ENCODE results near the gene EHF. TPM values are rescaled to one million over a fixed set of nuclear protein-coding genes. Genes with fewer than 3 reads are reported as not detected.
"Not testable (repeated sequence)": the region's sequence is repeated elsewhere in the genome, so short reads cannot be mapped to it uniquely, and the experiment has no call there.

The EHF gene
- total RNA-seq, 1 donor from 2014 or later, result not detected

DNA sequence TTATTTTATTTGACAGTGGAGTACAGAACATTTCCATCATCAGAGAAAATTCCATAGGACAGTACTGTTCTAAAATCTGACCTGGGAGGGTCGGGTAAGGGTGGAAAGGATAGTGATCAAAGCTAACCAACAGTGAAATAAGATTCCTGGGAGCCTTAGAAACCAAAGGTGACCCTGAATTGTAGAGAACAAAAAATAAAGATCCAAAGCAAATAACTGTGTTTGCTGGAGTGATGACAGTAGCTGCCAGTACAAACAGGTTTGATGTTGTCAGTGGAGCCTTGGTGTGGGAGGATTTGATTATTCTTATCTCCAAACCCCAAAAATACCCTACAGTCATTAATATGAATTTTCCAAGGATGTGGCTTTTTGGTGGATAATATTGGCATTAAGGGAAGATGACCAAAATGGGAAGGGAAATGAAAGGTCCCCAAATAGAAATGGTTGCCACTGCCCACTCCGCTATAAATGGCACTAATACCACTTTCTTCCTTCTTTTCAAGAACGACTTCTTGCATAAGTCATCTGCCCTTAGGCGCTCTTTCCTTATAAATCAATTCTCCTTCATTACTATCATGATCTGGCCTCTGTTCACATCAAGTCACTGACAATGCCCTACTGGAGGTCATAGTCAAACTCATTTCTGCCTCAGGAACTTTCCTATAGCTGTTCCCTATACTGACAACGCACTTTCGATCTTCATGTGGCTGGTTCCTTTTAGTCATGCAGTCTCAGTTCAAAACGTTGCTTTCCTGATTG lies 44.4 kb downstream of the EHF start:
- DNase-seq (ENCODE audit: low read depth), result no peak

DNA sequence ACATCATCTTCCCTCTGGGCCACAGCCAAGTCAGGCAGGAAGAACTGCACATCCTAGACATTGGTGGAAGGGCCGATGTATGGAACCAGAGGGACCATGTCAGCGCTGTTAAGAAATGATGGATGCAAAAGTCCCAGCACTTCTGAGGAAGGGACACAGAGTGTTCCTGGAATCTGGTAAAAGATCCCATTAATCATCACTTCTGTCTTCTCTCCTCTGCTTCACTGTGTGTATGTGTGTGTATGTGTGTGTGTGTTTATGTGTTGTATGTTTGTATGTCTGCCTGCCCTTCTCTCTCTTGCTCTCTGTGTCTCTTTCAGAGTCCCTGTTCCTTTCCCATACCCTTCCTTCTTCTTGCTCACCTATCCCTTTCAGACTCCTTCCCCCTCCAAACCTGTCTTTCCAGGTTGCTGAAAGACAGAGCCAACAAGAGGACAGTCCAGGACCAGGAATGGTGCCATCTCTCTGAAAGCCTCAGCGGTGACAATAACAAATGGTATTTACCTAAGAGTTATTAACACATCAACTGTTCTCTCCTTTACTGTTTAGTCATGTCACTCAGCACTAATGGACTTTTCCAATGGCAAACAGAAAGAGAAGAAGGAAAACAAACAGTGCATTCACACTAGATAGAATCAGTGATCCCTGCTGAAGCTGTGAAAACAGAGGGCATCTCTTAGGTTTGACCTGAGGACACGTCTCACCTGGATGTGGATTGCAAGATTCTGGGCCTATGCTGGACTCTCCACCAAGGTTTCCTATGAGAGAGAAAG lies 47.1 kb downstream of the EHF start:
- no peak for DNase-seq (ENCODE audit: low read depth)

GRCh38 chr11:34668583-34669053 lies 47.7 kb downstream of the EHF start:
- no peak for DNase-seq (ENCODE audit: low read depth)

DNA sequence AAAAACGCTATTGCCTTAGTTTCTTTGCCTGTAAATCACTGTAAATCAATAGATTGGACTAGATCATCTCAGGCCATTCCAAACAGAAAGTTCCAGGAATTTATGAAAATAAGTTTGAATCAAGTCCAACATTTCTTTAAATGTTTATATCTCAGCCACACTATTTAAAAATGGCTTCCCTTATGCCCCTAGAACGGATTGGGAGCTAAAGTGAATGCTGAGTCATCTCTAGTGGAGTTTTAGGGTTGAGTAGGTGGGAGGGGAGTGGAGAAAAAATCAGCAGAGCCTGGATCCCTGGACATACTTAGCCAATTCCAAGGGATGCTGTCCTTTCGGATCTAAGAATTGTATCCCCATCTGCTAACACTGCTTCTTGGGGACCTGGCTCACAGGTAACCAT lies 48.6 kb downstream of the EHF start:
- DNase-seq (ENCODE audit: low read depth), result no peak

DNA sequence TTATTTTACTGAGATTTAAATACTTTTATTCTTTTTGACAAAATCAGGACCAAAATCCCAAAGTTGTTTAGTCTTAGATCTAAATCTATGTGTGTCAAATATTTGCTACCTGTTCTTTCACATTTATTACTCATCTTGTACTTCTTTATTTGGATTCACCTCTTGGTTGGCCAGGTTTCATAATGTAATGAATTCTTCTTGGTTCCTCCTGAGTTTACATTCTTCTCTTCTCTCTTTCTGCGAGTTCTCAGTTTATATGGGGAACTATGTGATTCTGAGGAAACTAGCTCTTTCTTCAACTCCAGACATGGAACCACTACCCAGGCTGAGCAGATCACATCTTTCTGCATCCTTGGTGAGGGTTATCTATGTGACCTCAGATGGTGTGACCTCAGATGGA lies 50.2 kb downstream of the EHF start:
- DNase-seq (ENCODE audit: low read depth), result no peak

- DNase-seq (ENCODE audit: low read depth), result no peak
Measured at GRCh38 chr11:34671946-34672345, 51.1 kb downstream of the EHF start.

- DNase-seq (ENCODE audit: low read depth), result no peak
Measured at GRCh38 chr11:34674038-34674437, 53.1 kb downstream of the EHF start.

- no peak for DNase-seq (ENCODE audit: low read depth)
Measured at GRCh38 chr11:34676227-34676626, 55.3 kb downstream of the EHF start.

DNA sequence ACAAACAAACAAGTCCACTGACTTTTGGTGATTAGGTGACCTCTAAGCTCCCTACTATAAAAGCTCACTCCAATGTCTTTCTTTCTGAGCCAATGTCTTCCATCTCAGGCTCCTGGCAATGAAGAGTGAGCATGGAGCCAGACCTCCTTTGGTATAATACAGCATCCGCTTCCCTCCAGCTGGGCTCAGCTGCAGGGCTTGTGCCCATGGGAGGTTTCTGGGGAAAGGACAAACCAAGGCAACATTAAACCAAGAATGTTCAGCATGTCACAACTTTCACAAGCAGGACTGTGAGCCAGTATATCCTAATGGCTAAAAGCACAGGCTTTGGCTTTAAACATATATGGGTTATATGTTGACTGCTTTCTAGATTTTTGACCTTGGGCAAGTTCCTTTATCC lies 58.8 kb downstream of the EHF start:
- DNase-seq (ENCODE audit: low read depth), result no peak

GRCh38 chr11:34680206-34680605 lies 59.3 kb downstream of the EHF start:
- DNase-seq (ENCODE audit: low read depth), result no peak

DNA sequence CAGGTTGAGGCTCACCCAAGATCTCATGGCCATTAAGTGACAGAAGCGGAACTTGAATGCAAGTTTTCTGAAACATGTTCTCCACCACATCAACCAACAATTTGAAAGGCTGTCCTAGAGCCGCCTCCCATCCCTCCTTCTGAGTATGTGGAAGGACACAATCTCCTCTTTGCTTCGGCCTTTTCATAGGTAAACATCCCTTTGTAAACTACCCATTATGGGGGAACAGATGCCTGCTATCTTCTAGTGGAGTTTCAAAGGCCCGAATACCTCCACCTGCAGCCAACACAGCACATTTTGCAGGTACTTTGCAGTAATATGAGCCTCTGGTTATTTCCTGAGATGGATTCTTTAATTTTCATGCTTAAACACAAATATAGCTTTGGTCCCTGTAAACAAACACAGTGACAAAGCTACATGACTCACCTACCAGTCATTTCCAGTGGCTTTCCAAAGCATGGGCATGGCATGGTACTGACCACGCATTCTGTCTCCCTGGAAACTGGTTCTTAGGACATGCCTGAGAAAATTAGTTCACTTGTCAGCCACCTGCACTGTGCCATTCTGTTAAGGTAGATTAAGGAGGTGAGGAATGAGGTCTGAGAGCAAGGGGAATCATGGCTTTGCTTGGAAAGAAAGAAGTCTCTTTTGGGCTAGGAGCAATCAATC lies 60.2 kb downstream of the EHF start:
- DNase-seq (ENCODE audit: low read depth), result peak; percentile 78

DNA sequence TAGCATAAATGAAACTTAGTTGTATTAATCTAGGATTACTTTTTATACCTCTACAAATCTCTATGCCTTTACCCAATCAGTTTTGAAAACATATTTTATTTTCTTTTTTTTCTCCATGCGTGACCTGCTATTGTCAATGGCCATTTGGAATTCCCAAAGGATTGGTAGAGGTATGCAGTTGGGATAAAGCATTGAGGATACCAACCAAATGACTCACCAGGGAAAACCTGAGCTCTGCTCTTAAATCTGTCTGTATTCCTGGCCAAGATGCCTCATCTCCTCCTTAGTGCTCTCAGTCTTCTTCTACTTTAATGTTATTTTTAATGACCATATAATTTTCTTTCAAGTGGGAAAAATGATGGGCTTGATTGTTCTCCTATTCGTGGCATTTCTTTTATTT lies 61.9 kb downstream of the EHF start:
- peak; percentile 12 for DNase-seq (ENCODE audit: low read depth)

DNA sequence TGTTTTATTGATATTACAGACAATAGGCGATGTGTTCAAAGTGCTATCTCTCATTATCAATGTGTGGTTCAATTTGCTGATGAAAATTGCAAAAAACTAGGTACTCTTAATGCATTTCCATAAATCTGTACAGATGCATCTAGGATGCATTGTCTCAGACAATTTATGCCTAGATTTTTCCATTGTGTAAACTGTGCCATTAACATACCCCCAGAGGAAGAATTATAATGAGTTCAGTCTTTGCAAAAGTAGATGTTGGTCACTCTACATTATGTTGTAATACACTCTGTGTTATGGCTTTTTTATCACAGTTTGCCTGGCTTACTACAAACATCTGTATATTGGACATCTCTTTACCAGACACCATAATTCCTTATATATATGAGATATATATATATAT lies 62.5 kb downstream of the EHF start:
- DNase-seq (ENCODE audit: low read depth), result no peak

GRCh38 chr11:34685864-34686263 lies 65.0 kb downstream of the EHF start:
- no peak for DNase-seq (ENCODE audit: low read depth)

- DNase-seq (ENCODE audit: low read depth), result not testable (repeated sequence)
Measured at GRCh38 chr11:34692299-34692698, 71.4 kb downstream of the EHF start.

DNA sequence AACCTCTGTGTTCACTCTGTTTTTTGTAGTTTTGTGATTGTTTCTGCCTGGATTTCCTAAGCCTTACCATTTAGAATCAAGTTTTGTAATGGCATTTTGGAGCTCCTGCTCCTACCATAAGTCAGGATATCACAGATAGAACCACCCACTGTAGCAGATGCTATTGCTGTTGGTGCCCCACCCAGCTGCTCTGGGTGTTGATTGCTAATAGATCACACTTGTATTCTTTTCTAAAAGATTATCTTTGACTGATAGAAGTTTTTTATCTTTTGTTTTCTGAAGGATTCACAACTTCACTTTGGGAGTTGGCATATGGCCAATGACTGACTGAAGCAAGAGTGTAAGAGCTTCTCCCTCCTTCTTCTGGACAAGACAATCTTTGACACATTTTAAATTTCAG lies 76.0 kb downstream of the EHF start:
- no peak for DNase-seq (ENCODE audit: low read depth)

GRCh38 chr11:34706709-34707461 lies 86.0 kb downstream of the EHF start:
- no peak for DNase-seq (ENCODE audit: low read depth)

DNA sequence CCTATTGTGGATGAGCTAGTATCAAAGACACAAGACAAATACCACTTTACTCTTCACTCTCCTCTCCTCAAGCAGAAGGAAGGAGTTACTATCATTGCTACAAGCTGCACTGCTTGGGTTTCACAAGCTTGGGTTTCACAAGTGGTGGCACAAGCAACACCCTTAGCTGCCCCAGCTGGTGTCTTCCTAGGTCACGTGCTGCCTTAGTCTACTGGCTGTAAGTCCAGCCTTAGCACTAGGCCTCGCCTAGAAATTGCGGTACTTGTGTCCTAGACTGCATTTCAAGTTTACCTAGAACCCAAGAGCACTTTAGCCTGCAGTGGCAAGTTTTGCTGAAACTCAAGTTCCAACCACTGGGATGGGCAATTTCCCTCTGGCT lies 86.6 kb downstream of the EHF start:
- no peak for DNase-seq (ENCODE audit: low read depth)

Data from myocyte (in vitro differentiated cells).